ENCODE results near the gene CPEB4. TPM values are rescaled to one million over a fixed set of nuclear protein-coding genes. Genes with fewer than 3 reads are reported as not detected.
A peak's percentile ranks its signal among the peaks of the same experiment; 100 is the strongest.

CPEB4 gene
- total and polyA plus RNA-seq, 9 of the 15 experiments (the other 6 are each of a cell fraction or from before 2014, with no cell fraction given): 7.4 to 21.3 (median 12.4) TPM

GRCh38 chr5:173973616-173973969 lies 85.4 kb downstream of the CPEB4 start (continued):
- TF ChIP-seq ZNF57 (CRISPR knock-in tag; IDR thresholded peaks at IDR 0.05) (no peak), TFAP4 (CRISPR knock-in tag; IDR thresholded peaks at IDR 0.05; ENCODE audit: borderline replicate concordance) (0 out of 2 replicates have a peak, but pooled peaks have one; percentile 42), ZNF512 (tag; IDR thresholded peaks at IDR 0.05) (no peak), SMARCE1 (IDR thresholded peaks at IDR 0.05) (no peak), ZBTB12 (CRISPR knock-in tag; IDR thresholded peaks at IDR 0.05) (no peak), RBM39 (optimal IDR thresholded peaks at IDR 0.05; ENCODE audit: low read depth, low read length) (peak; percentile 27), ATF7 (IDR thresholded peaks at IDR 0.05) (0 out of 2 replicates have a peak, but pooled peaks have one; percentile 35), CBX1 (IDR thresholded peaks at IDR 0.05; ENCODE audit: low read depth) (no peak), HMBOX1 (IDR thresholded peaks at IDR 0.05) (peak; percentile 89), PREB (CRISPR knock-in tag; IDR thresholded peaks at IDR 0.05) (no peak)
